Vagina (tissue), 2 donors: Measurements from ENCODE around the gene CLDN18.

Experiments
- POLR2A ChIP-seq, 2 donors: fragments of 450-650 bp; IDR thresholded peaks; one replicate each; pipeline ENCODE4 v1.6.1; 2017; ENCODE audit warnings: antibody characterized with exemption in 2 of 2, mild to moderate bottlenecking in 2 of 2, moderate library complexity in 2 of 2
- POLR2AphosphoS5 ChIP-seq, 2 donors: sonication (generic); formaldehyde crosslinking; IDR thresholded peaks; one replicate each; pipeline ENCODE4 v1.9.0; 2017; ENCODE audit warnings: antibody characterized with exemption in 2 of 2, mild to moderate bottlenecking in 2 of 2, low read depth in 1 of 2; ENCODE audit not compliant: insufficient read depth in 1 of 2
- TF ChIP-seq, protein P1 (sequence below), 3 experiments: fragments of 450-650 bp in 2 of 3; fragments of 200-600 bp in 1 of 3; sonication (generic) in 1 of 3; IDR thresholded peaks; one replicate each; pipeline ENCODE4 v1.5.1; 2017 to 2019; ENCODE audit warnings: antibody characterized with exemption in 3 of 3, mild to moderate bottlenecking in 2 of 3, moderate library complexity in 2 of 3

GRCh38 chr3:138078901-138079344, 69.0 kb downstream of the CLDN18 start:
- TF ChIP-seq, protein P1, sequence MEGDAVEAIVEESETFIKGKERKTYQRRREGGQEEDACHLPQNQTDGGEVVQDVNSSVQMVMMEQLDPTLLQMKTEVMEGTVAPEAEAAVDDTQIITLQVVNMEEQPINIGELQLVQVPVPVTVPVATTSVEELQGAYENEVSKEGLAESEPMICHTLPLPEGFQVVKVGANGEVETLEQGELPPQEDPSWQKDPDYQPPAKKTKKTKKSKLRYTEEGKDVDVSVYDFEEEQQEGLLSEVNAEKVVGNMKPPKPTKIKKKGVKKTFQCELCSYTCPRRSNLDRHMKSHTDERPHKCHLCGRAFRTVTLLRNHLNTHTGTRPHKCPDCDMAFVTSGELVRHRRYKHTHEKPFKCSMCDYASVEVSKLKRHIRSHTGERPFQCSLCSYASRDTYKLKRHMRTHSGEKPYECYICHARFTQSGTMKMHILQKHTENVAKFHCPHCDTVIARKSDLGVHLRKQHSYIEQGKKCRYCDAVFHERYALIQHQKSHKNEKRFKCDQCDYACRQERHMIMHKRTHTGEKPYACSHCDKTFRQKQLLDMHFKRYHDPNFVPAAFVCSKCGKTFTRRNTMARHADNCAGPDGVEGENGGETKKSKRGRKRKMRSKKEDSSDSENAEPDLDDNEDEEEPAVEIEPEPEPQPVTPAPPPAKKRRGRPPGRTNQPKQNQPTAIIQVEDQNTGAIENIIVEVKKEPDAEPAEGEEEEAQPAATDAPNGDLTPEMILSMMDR (IDR thresholded peaks at IDR 0.05) = no peak
- TF ChIP-seq POLR2A (IDR thresholded peaks at IDR 0.05) (no peak), POLR2AphosphoS5 (IDR thresholded peaks at IDR 0.05; ENCODE audit: insufficient read depth in 1 of 2, low read depth in 1 of 2) (no peak)
